Caco-2 (cell line): ENCODE results near the gene MBOAT1. TPM values are rescaled to one million over a fixed set of nuclear protein-coding genes. Genes with fewer than 3 reads are reported as not detected.

ENCODE experiments used
- BruUV-seq: library from RNA; stranded (reverse); fragments of 400-500 nt; replicated peaks from 2 replicates; lab custom pipeline; 2021; lab: Mats Ljungman, UMichigan
- CTCF ChIA-PET: fragments of 300-600 bp; sonication (Branson Sonifier 250); formaldehyde crosslinking; loops from one replicate; lab custom pipeline; 2022; ENCODE audit warnings: antibody characterized with exemption; lab: Charles Lee
- POLR2A ChIA-PET: fragments of 300-600 bp; sonication (Branson Sonifier 250); formaldehyde crosslinking; loops from one replicate; lab custom pipeline; 2022; ENCODE audit warnings: antibody characterized with exemption; lab: Charles Lee
- DNase-seq, 2 experiments: peaks; one replicate each; pipeline versions ENCODE4 v3.0.0 to v3.0.0-alpha.2; 2020 to 2022
- H3K27me3 ChIP-seq: replicated peaks from 2 replicates; pipeline ENCODE4 v1.6.0; 2011; ENCODE audit warnings: low read length; ENCODE audit not compliant: control insufficient read depth, insufficient read depth
- H3K36me3 ChIP-seq: 2 replicates; pipeline ENCODE4 v1.5.1; 2011; ENCODE audit warnings: low read length; ENCODE audit not compliant: control insufficient read depth, insufficient read depth
- H3K4me1 ChIP-seq: fragments of 250-450 bp; sonication (Bioruptor Pico); 2 replicates; pipeline ENCODE4 v1.5.1; 2020; ENCODE audit warnings: mild to moderate bottlenecking
- H3K4me3 ChIP-seq: 2 replicates; pipeline ENCODE4 v1.5.1; 2011; ENCODE audit warnings: low read depth, mild to moderate bottlenecking, control low read depth, low read length
- H3K9me3 ChIP-seq: fragments of 250-450 bp; sonication (Bioruptor Pico); 2 replicates; pipeline ENCODE4 v1.5.1; 2020; ENCODE audit warnings: mild to moderate bottlenecking, moderate library complexity
- H3K27ac Mint-ChIP-seq: one replicate; pipeline ENCODE4 v1.8.0; 2022; ENCODE audit warnings: mixed read lengths; ENCODE audit not compliant: unreplicated experiment
- H3K27me3 Mint-ChIP-seq: one replicate; pipeline ENCODE4 v1.8.0; 2022; ENCODE audit warnings: mixed read lengths; ENCODE audit not compliant: insufficient read depth, unreplicated experiment
- H3K36me3 Mint-ChIP-seq: one replicate; pipeline ENCODE4 v1.8.0; 2022; ENCODE audit warnings: mild to moderate bottlenecking, mixed read lengths; ENCODE audit not compliant: insufficient read depth, unreplicated experiment
- H3K4me1 Mint-ChIP-seq: one replicate; pipeline ENCODE4 v1.8.0; 2022; ENCODE audit warnings: low read depth, mixed read lengths; ENCODE audit not compliant: unreplicated experiment
- H3K4me3 Mint-ChIP-seq: one replicate; pipeline ENCODE4 v1.8.0; 2022; ENCODE audit warnings: mild to moderate bottlenecking, moderate library complexity, mixed read lengths; ENCODE audit not compliant: unreplicated experiment
- H3K9me3 Mint-ChIP-seq: one replicate; pipeline ENCODE4 v1.8.0; 2022; ENCODE audit warnings: mixed read lengths; ENCODE audit not compliant: unreplicated experiment
- CTCF ChIP-seq, 2 experiments: fragments of 200-600 bp in 1 of 2; IDR thresholded peaks; 1 replicate in 1 of 2; 2 replicates in 1 of 2; pipeline versions ENCODE4 v1.5.1 to v1.8.0; 2011 to 2022; ENCODE audit warnings: antibody characterized with exemption in 1 of 2, control low read depth in 1 of 2, inconsistent platforms in 1 of 2, low read depth in 1 of 2, low read length in 1 of 2, mild to moderate bottlenecking in 1 of 2, moderate library complexity in 1 of 2; ENCODE audit not compliant: insufficient read depth in 1 of 2, severe bottlenecking in 1 of 2, unreplicated experiment in 1 of 2
- intact Hi-C: fragments of 100-400 bp; cut with micrococcal nuclease; formaldehyde crosslinking; loops from one replicate; pipeline ENCODE4 v1.10.0; 2022; ENCODE audit not compliant: unreplicated experiment
- total RNA-seq: library from RNA; stranded (reverse); gene quantifications from 2 replicates; pipeline ENCODE4 v1.2.3, GENCODE V29; 2022

The MBOAT1 gene
- total RNA-seq, 1 experiment from 2014 or later: 7.3 TPM

DNA sequence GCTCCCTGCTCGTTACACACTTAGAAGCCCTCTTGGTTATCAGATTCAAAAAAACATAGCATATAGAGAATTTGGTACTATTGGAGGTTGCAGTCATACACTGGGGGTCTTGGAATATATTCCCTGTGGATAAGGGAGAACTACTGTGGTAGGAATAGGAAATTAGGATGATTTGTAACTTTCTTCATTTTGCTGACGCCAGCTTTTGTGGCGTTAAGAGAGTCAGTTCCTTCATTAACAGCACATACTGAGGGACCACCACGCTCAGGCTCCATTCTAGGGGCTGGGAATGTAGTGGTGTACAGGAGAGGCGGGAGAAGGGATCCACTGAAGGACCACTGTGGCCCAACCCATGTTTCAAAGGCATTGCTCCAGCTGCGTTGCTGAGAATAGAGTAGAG lies 140.3 kb downstream of the MBOAT1 start:
- Mint-ChIP-seq H3K4me3 (no peak overlapping the region), H3K9me3 (peaks cover 2% of the 10 kb centered on the region), H3K27ac (no peak overlapping the region), H3K36me3 (no peaks in the 10 kb centered on the region), H3K27me3 (peaks cover 15% of the 10 kb centered on the region), H3K4me1 (no peaks in the 10 kb centered on the region)
- no peaks in the 10 kb centered on the region for H3K9me3 ChIP-seq
- ChIA-PET POLR2A (no interaction called here), CTCF (no interaction called here)
- TF ChIP-seq CTCF (IDR thresholded peaks at IDR 0.05; ENCODE audit: insufficient read depth in 1 of 2, low read depth in 1 of 2, low read length in 1 of 2, severe bottlenecking in 1 of 2, unreplicated experiment in 1 of 2): no peak
- H3K4me3 ChIP-seq: no peak overlapping the region
- H3K27me3 ChIP-seq: no peaks in the 10 kb centered on the region
- no peaks in the 10 kb centered on the region for H3K4me1 ChIP-seq
- no peaks in the 10 kb centered on the region for H3K36me3 ChIP-seq
- no TSS peak for BruUV-seq
- DNase-seq: no peak
- intact Hi-C loops: no loop called here

GRCh38 chr6:20070047-20070446 lies 142.2 kb downstream of the MBOAT1 start:
- no peak for DNase-seq
- Mint-ChIP-seq H3K4me1 (no peaks in the 10 kb centered on the region), H3K27me3 (peaks cover 14% of the 10 kb centered on the region), H3K4me3 (no peak overlapping the region), H3K9me3 (no peaks in the 10 kb centered on the region), H3K36me3 (no peaks in the 10 kb centered on the region), H3K27ac (no peak overlapping the region)
- Histone ChIP-seq H3K36me3 (no peaks in the 10 kb centered on the region), H3K4me1 (no peaks in the 10 kb centered on the region), H3K4me3 (no peak overlapping the region), H3K27me3 (no peaks in the 10 kb centered on the region), H3K9me3 (no peaks in the 10 kb centered on the region)
- no peak for TF ChIP-seq CTCF (IDR thresholded peaks at IDR 0.05; ENCODE audit: insufficient read depth in 1 of 2, low read depth in 1 of 2, low read length in 1 of 2, severe bottlenecking in 1 of 2, unreplicated experiment in 1 of 2)
- ChIA-PET CTCF (no interaction called here), POLR2A (no interaction called here)
- intact Hi-C loops: no loop called here
- no TSS peak for BruUV-seq

GRCh38 chr6:20069021-20069522 lies 143.2 kb downstream of the MBOAT1 start:
- POLR2A ChIA-PET: no interaction called here
- no peaks in the 10 kb centered on the region for H3K36me3 ChIP-seq
- H3K4me1 Mint-ChIP-seq: no peaks in the 10 kb centered on the region
- no peak for TF ChIP-seq CTCF (IDR thresholded peaks at IDR 0.05; ENCODE audit: insufficient read depth in 1 of 2, low read depth in 1 of 2, low read length in 1 of 2, severe bottlenecking in 1 of 2, unreplicated experiment in 1 of 2)
- CTCF ChIA-PET: no interaction called here
- intact Hi-C loops: no loop called here
- no peak overlapping the region for H3K27ac Mint-ChIP-seq
- H3K9me3 Mint-ChIP-seq: no peaks in the 10 kb centered on the region
- H3K4me1 ChIP-seq: no peaks in the 10 kb centered on the region
- H3K27me3 Mint-ChIP-seq: peaks cover 13% of the 10 kb centered on the region
- no peaks in the 10 kb centered on the region for H3K36me3 Mint-ChIP-seq
- H3K27me3 ChIP-seq: no peaks in the 10 kb centered on the region
- H3K9me3 ChIP-seq: no peaks in the 10 kb centered on the region
- H3K4me3 Mint-ChIP-seq: no peak overlapping the region
- DNase-seq: no peak
- no peak overlapping the region for H3K4me3 ChIP-seq
- no TSS peak for BruUV-seq
